T-helper 9 cell (primary cell): ENCODE results near the gene TTLL6.
"Not testable (repeated sequence)": the region's sequence is repeated elsewhere in the genome, so short reads cannot be mapped to it uniquely, and the experiment has no call there.

Source experiments
- DNase-seq: peaks from one replicate; pipeline ENCODE4 v3.0.0-alpha.2; 2020

Gene TTLL6

GRCh38 chr17:48722201-48722907, 94.7 kb downstream of the TTLL6 start, which contains the start of gene PRAC1:
Gene PRAC1 (minus strand): TSS chr17:48722518. CDS start chr17:48722392, 126 bp downstream.
- DNase-seq: no peak

GRCh38 chr17:48721009-48721402, 96.0 kb downstream of the TTLL6 start:
- no peak for DNase-seq

- DNase-seq: no peak
These were observed 96.6 kb downstream of the TTLL6 start for GRCh38 chr17:48720266-48721008.

- no peak for DNase-seq
These were observed 97.3 kb downstream of the TTLL6 start for GRCh38 chr17:48719642-48720265.

GRCh38 chr17:48718761-48719641, 98.0 kb downstream of the TTLL6 start:
- no peak for DNase-seq

GRCh38 chr17:48718227-48718760, 98.7 kb downstream of the TTLL6 start:
- no peak for DNase-seq

- DNase-seq: no peak
These were observed 99.4 kb downstream of the TTLL6 start for GRCh38 chr17:48717367-48718226.

GRCh38 chr17:48716549-48716948, 100.5 kb downstream of the TTLL6 start:
- not testable (repeated sequence) for DNase-seq

GRCh38 chr17:48715496-48716399, 101.3 kb downstream of the TTLL6 start:
- DNase-seq: no peak
